OCI-LY1 (cell line): ENCODE measurements around the gene TRAPPC4.

Experiments
- H2AFZ ChIP-seq: fragments of 200-600 bp; sonication (generic), shearing (Covaris generic); 2 replicates; pipeline ENCODE4 v1.6.0; 2014; ENCODE audit warnings: antibody characterized with exemption, mild to moderate bottlenecking, low read length
- H3F3A ChIP-seq: fragments of 200-600 bp; sonication (generic), shearing (Covaris generic); 2 replicates; pipeline ENCODE4 v1.6.0; 2014; ENCODE audit warnings: mild to moderate bottlenecking, antibody characterized with exemption, low read length, moderate library complexity; ENCODE audit not compliant: insufficient read depth
- H3K27ac ChIP-seq: fragments of 200-600 bp; sonication (generic); 2 replicates; pipeline ENCODE4 v1.5.1; 2014; ENCODE audit warnings: low read length, mixed run types, mild to moderate bottlenecking, low read depth; ENCODE audit not compliant: poor library complexity, severe bottlenecking
- H3K27me3 ChIP-seq: fragments of 200-600 bp; sonication (generic); 2 replicates; pipeline ENCODE4 v1.6.0; 2014; ENCODE audit warnings: antibody characterized with exemption, mild to moderate bottlenecking, low read length, moderate library complexity; ENCODE audit not compliant: insufficient read depth
- H3K36me3 ChIP-seq: fragments of 200-600 bp; sonication (generic); 2 replicates; pipeline ENCODE4 v1.6.1; 2014; ENCODE audit warnings: mild to moderate bottlenecking, antibody characterized with exemption, low read length, moderate library complexity, mixed read lengths; ENCODE audit not compliant: insufficient read depth
- H3K4me1 ChIP-seq: fragments of 200-600 bp; sonication (generic); 2 replicates; pipeline ENCODE4 v1.5.1; 2014; ENCODE audit warnings: mild to moderate bottlenecking, low read length, moderate library complexity; ENCODE audit not compliant: insufficient read depth, severe bottlenecking
- H3K4me2 ChIP-seq: fragments of 200-600 bp; sonication (generic), shearing (Covaris generic); 2 replicates; pipeline ENCODE4 v1.6.1; 2014; ENCODE audit warnings: low read length
- H3K4me3 ChIP-seq: fragments of 200-600 bp; sonication (generic); 2 replicates; pipeline ENCODE4 v1.5.1; 2014; ENCODE audit warnings: low read length, low read depth, mild to moderate bottlenecking, mixed read lengths; ENCODE audit not compliant: poor library complexity, severe bottlenecking
- H3K79me2 ChIP-seq: fragments of 200-600 bp; shearing (Covaris generic); 2 replicates; pipeline ENCODE4 v1.6.1; 2016; ENCODE audit warnings: mixed run types, low read length, mixed read lengths; ENCODE audit not compliant: insufficient read depth
- H3K9ac ChIP-seq: fragments of 200-600 bp; sonication (generic), shearing (Covaris generic); 2 replicates; pipeline ENCODE4 v1.6.1; 2014; ENCODE audit warnings: mild to moderate bottlenecking, low read length, mixed read lengths
- H3K9me2 ChIP-seq: fragments of 200-600 bp; sonication (generic), shearing (Covaris generic); 2 replicates; pipeline ENCODE4 v1.6.1; 2014; ENCODE audit warnings: low read depth, mild to moderate bottlenecking, low read length, mixed read lengths
- H3K9me3 ChIP-seq: fragments of 200-600 bp; shearing (Covaris generic); 2 replicates; pipeline ENCODE4 v1.6.1; 2014; ENCODE audit warnings: low read length, mixed read lengths
- H4K20me1 ChIP-seq: fragments of 200-600 bp; sonication (generic), shearing (Covaris generic); 2 replicates; pipeline ENCODE4 v1.6.0; 2016; ENCODE audit warnings: mild to moderate bottlenecking, low read length; ENCODE audit not compliant: insufficient read depth
- CTCF ChIP-seq: fragments of 200-600 bp; sonication (generic), shearing (Covaris generic); IDR thresholded peaks from 2 replicates; pipeline ENCODE4 v1.5.1; 2017; ENCODE audit warnings: mild to moderate bottlenecking, antibody characterized with exemption, low read length, moderate library complexity, mixed read lengths
- EZH2 ChIP-seq: fragments of 200-600 bp; sonication (generic), shearing (Covaris generic); IDR thresholded peaks from 2 replicates; pipeline ENCODE4 v1.8.0; 2017; ENCODE audit warnings: borderline replicate concordance, mixed run types, mild to moderate bottlenecking, antibody characterized with exemption, low read length, moderate library complexity, mixed read lengths

Gene TRAPPC4

GRCh38 chr11:119025978-119026766 lies 7.6 kb downstream of the TRAPPC4 start:
- Histone ChIP-seq H3K27ac (no peak overlapping the region), H3K9me3 (no peaks in the 10 kb centered on the region), H4K20me1 (no peaks in the 10 kb centered on the region), H3K36me3 (peaks cover 73% of the 10 kb centered on the region), H3K79me2 (0 out of 2 replicates have a peak, but pooled peaks cover 5% of the 10 kb centered on the region), H3F3A (no peaks in the 10 kb centered on the region), H2AFZ (no peak overlapping the region), H3K4me2 (no peak overlapping the region), H3K9me2 (no peaks in the 10 kb centered on the region), H3K4me1 (peaks cover 19% of the 10 kb centered on the region), H3K4me3 (no peak overlapping the region), H3K9ac (no peak overlapping the region), H3K27me3 (no peaks in the 10 kb centered on the region)
- TF ChIP-seq CTCF (no peak), EZH2 (no peak)

- Histone ChIP-seq H3K79me2 (0 out of 2 replicates have a peak, but pooled peaks cover 5% of the 10 kb centered on the region), H3K4me2 (no peak overlapping the region), H3K9ac (no peak overlapping the region), H3K9me2 (no peaks in the 10 kb centered on the region), H3K9me3 (no peaks in the 10 kb centered on the region), H2AFZ (no peak overlapping the region), H4K20me1 (no peaks in the 10 kb centered on the region), H3F3A (no peaks in the 10 kb centered on the region), H3K4me1 (peaks cover 19% of the 10 kb centered on the region), H3K27me3 (no peaks in the 10 kb centered on the region), H3K36me3 (peaks cover 66% of the 10 kb centered on the region), H3K27ac (no peak overlapping the region), H3K4me3 (no peak overlapping the region)
- TF ChIP-seq EZH2 (no peak), CTCF (no peak)
Measured at GRCh38 chr11:119026970-119027369, 8.4 kb downstream of the TRAPPC4 start.

- H3K79me2 ChIP-seq = 0 out of 2 replicates have a peak, but pooled peaks cover 5% of the 10 kb centered on the region
- no peak overlapping the region for H3K27ac ChIP-seq
- peaks cover 58% of the 10 kb centered on the region for H3K36me3 ChIP-seq
- peaks cover 19% of the 10 kb centered on the region for H3K4me1 ChIP-seq
- no peaks in the 10 kb centered on the region for H3K9me3 ChIP-seq
- H3K4me2 ChIP-seq = no peak overlapping the region
- no peak for TF ChIP-seq CTCF
- TF ChIP-seq EZH2 = no peak
- no peaks in the 10 kb centered on the region for H3K27me3 ChIP-seq
- no peak overlapping the region for H3K9ac ChIP-seq
- no peak overlapping the region for H2AFZ ChIP-seq
- H3K4me3 ChIP-seq = no peak overlapping the region
- H3K9me2 ChIP-seq = no peaks in the 10 kb centered on the region
- no peaks in the 10 kb centered on the region for H4K20me1 ChIP-seq
- no peaks in the 10 kb centered on the region for H3F3A ChIP-seq
Measured at GRCh38 chr11:119027561-119028345, 9.2 kb downstream of the TRAPPC4 start.
